ENCODE data around the gene GALNT16. TPM values are rescaled to one million over a fixed set of nuclear protein-coding genes. Genes with fewer than 3 reads are reported as not detected.

GALNT16 gene
- total RNA-seq, 1 experiment from 2014 or later: 3.8 TPM

DNA sequence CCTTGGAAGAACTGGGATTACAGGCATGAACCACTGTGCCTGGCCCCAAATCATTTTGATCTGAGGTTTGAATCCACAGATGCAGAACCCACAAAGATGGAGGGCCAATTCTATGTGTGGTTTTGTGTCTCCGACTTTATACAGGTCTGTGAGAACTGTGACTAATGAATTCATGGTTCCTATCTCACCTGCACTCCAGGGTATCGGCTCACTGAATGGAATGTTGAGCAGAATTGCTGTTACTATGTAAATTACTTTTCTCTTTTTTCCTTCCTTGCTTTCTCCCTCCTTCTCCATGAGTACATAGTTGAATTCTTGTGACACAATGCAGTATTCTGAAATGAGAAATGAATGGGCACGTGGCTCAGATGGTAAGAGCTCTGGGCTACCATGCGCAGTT is 21.1 kb upstream of the GALNT16 start:
- peaks cover 8% of the 10 kb centered on the region; the same call in 1 of the 2 replicates for H3K4me1 ChIP-seq
- no peak overlapping the region for H3K4me3 ChIP-seq (ENCODE audit: low read depth, low read length)
- no peaks in the 10 kb centered on the region for H3K27me3 ChIP-seq (replicated peaks; ENCODE audit: control insufficient read depth, insufficient read depth, low read length)
- Mint-ChIP-seq H3K27ac (ENCODE audit: unreplicated experiment) (no peak overlapping the region), H3K27me3 (ENCODE audit: insufficient read depth, unreplicated experiment) (no peaks in the 10 kb centered on the region), H3K9me3 (ENCODE audit: unreplicated experiment) (no peaks in the 10 kb centered on the region), H3K4me1 (ENCODE audit: low read depth, unreplicated experiment) (peaks cover 7% of the 10 kb centered on the region), H3K36me3 (ENCODE audit: insufficient read depth, unreplicated experiment) (peaks cover 34% of the 10 kb centered on the region), H3K4me3 (ENCODE audit: unreplicated experiment) (no peak overlapping the region)
- TF ChIP-seq CTCF (IDR thresholded peaks at IDR 0.05; ENCODE audit: insufficient read depth in 1 of 2, low read depth in 1 of 2, low read length in 1 of 2, severe bottlenecking in 1 of 2, unreplicated experiment in 1 of 2): no peak
- DNase-seq: no peak
- H3K36me3 ChIP-seq (ENCODE audit: control insufficient read depth, insufficient read depth, low read length): no peaks in the 10 kb centered on the region; the same call in 1 of the 2 replicates
- intact Hi-C loops (cut with micrococcal nuclease; ENCODE audit: unreplicated experiment): no loop called here
- no TSS peak for BruUV-seq (replicated peaks)
- ChIA-PET POLR2A (no interaction called here), CTCF (no interaction called here)
- no peaks in the 10 kb centered on the region for H3K9me3 ChIP-seq

- H3K9me3 Mint-ChIP-seq (ENCODE audit: unreplicated experiment): no peaks in the 10 kb centered on the region
- ChIA-PET POLR2A (no interaction called here), CTCF (interaction anchor here (1.1 to 3.2 kb wide), 2 partner anchors 47 to 111 kb away, joined by 3 to 31 read pairs; no protein-coding TSS in a partner anchor)
- peaks cover 8% of the 10 kb centered on the region; the same call in 1 of the 2 replicates for H3K4me1 ChIP-seq
- no peaks in the 10 kb centered on the region; the same call in 1 of the 2 replicates for H3K36me3 ChIP-seq (ENCODE audit: control insufficient read depth, insufficient read depth, low read length)
- H3K4me3 ChIP-seq (ENCODE audit: low read depth, low read length): no peak overlapping the region
- intact Hi-C loops (cut with micrococcal nuclease; ENCODE audit: unreplicated experiment): loop anchor here (5.0 kb wide), 2 partner anchors 122 to 332 kb away; partner anchors contain the start of gene CCDC177
- BruUV-seq (replicated peaks): no TSS peak
- no peak for DNase-seq
- peaks cover 21% of the 10 kb centered on the region for H3K36me3 Mint-ChIP-seq (ENCODE audit: insufficient read depth, unreplicated experiment)
- TF ChIP-seq CTCF (IDR thresholded peaks at IDR 0.05; ENCODE audit: insufficient read depth in 1 of 2, low read depth in 1 of 2, low read length in 1 of 2, severe bottlenecking in 1 of 2, unreplicated experiment in 1 of 2): no peak
- H3K27me3 Mint-ChIP-seq (ENCODE audit: insufficient read depth, unreplicated experiment): no peaks in the 10 kb centered on the region
- H3K27me3 ChIP-seq (replicated peaks; ENCODE audit: control insufficient read depth, insufficient read depth, low read length): no peaks in the 10 kb centered on the region
- no peaks in the 10 kb centered on the region for H3K9me3 ChIP-seq
- no peak overlapping the region for H3K27ac Mint-ChIP-seq (ENCODE audit: unreplicated experiment)
- peaks cover 7% of the 10 kb centered on the region for H3K4me1 Mint-ChIP-seq (ENCODE audit: low read depth, unreplicated experiment)
- H3K4me3 Mint-ChIP-seq (ENCODE audit: unreplicated experiment): no peak overlapping the region
These were observed 19.3 kb upstream of the GALNT16 start for GRCh38 chr14:69240527-69241173.

- H3K4me3 Mint-ChIP-seq (ENCODE audit: unreplicated experiment): no peak overlapping the region
- ChIA-PET CTCF (interaction anchor here (1.0 to 3.2 kb wide), 4 partner anchors 20 to 112 kb away, joined by 3 to 31 read pairs (median 8); partner anchors contain the start of gene GALNT16), POLR2A (interaction anchor here (0.6 kb wide), 1 partner anchor 145 kb away, joined by 3 read pairs; no protein-coding TSS in a partner anchor)
- intact Hi-C loops (cut with micrococcal nuclease; ENCODE audit: unreplicated experiment): loop anchor here (5.0 kb wide), 2 partner anchors 121 to 331 kb away; partner anchors contain the start of gene CCDC177
- no peak overlapping the region for H3K4me3 ChIP-seq (ENCODE audit: low read depth, low read length)
- no peaks in the 10 kb centered on the region; the same call in 1 of the 2 replicates for H3K36me3 ChIP-seq (ENCODE audit: control insufficient read depth, insufficient read depth, low read length)
- no peaks in the 10 kb centered on the region for H3K9me3 ChIP-seq
- peaks cover 8% of the 10 kb centered on the region; the same call in 1 of the 2 replicates for H3K4me1 ChIP-seq
- peak overlapping the region; percentile 31 for H3K27ac Mint-ChIP-seq (ENCODE audit: unreplicated experiment)
- H3K27me3 ChIP-seq (replicated peaks; ENCODE audit: control insufficient read depth, insufficient read depth, low read length): no peaks in the 10 kb centered on the region
- H3K36me3 Mint-ChIP-seq (ENCODE audit: insufficient read depth, unreplicated experiment): peaks cover 15% of the 10 kb centered on the region
- no peak for TF ChIP-seq CTCF (IDR thresholded peaks at IDR 0.05; ENCODE audit: insufficient read depth in 1 of 2, low read depth in 1 of 2, low read length in 1 of 2, severe bottlenecking in 1 of 2, unreplicated experiment in 1 of 2)
- no peaks in the 10 kb centered on the region for H3K9me3 Mint-ChIP-seq (ENCODE audit: unreplicated experiment)
- peaks cover 7% of the 10 kb centered on the region for H3K4me1 Mint-ChIP-seq (ENCODE audit: low read depth, unreplicated experiment)
- TSS peak; percentile 41 for BruUV-seq (replicated peaks)
- no peaks in the 10 kb centered on the region for H3K27me3 Mint-ChIP-seq (ENCODE audit: insufficient read depth, unreplicated experiment)
- DNase-seq: no peak
These were observed 18.4 kb upstream of the GALNT16 start for GRCh38 chr14:69241577-69241976.
